GM12878 (cell line): Measurements from ENCODE around the gene RBL2. TPM values are rescaled to one million over a fixed set of nuclear protein-coding genes. Genes with fewer than 3 reads are reported as not detected.

Experiments used
- CEBPZ ChIP-seq: fragments of 150-350 bp; IDR thresholded peaks from 2 replicates; pipeline ENCODE4 v1.6.1; 2016; ENCODE audit warnings: low read depth, low read length
- CTCF ChIP-seq, 3 experiments: IDR thresholded peaks in 2 of 3; conservative IDR thresholded peaks in 1 of 3; 2 replicates each; pipeline ENCODE4 v1.5.1; 2011; ENCODE audit warnings: low read depth in 3 of 3, low read length in 3 of 3, mild to moderate bottlenecking in 3 of 3, control low read depth in 2 of 3, moderate library complexity in 2 of 3, inconsistent platforms in 1 of 3, mixed read lengths in 1 of 3; ENCODE audit not compliant: control insufficient read depth in 2 of 3, insufficient read depth in 1 of 3; ENCODE audit errors: extremely low read depth in 1 of 3
- DPF2 ChIP-seq: fragments of 450-650 bp; IDR thresholded peaks from 2 replicates; pipeline ENCODE4 v1.6.1; 2017; ENCODE audit warnings: mild to moderate bottlenecking
- ESRRA ChIP-seq: IDR thresholded peaks from 2 replicates; pipeline ENCODE4 v1.6.1; 2012; ENCODE audit warnings: mild to moderate bottlenecking, low read length, improper control_type of control experiment
- FOS ChIP-seq: IDR thresholded peaks from 3 replicates; pipeline ENCODE4 v1.6.1; 2011; ENCODE audit warnings: borderline replicate concordance; ENCODE audit not compliant: insufficient read length; ENCODE audit errors: extremely low read depth
- IKZF2 ChIP-seq, 2 experiments: fragments of 450-650 bp; IDR thresholded peaks; 2 replicates each; pipeline ENCODE4 v1.6.1; 2017; ENCODE audit warnings: mild to moderate bottlenecking in 2 of 2, moderate library complexity in 2 of 2
- NFYB ChIP-seq: IDR thresholded peaks from 2 replicates; pipeline ENCODE4 v1.6.1; 2011; ENCODE audit warnings: low read depth, mild to moderate bottlenecking, low read length, improper control_type of control experiment, moderate library complexity; ENCODE audit not compliant: insufficient read depth
- NRF1 ChIP-seq: conservative IDR thresholded peaks from 2 replicates; pipeline ENCODE4 v1.6.1; 2011; ENCODE audit warnings: mild to moderate bottlenecking, low read depth, low read length, improper control_type of control experiment
- RAD51 ChIP-seq: fragments of 450-650 bp; IDR thresholded peaks from 2 replicates; pipeline ENCODE4 v1.6.1; 2016; ENCODE audit warnings: moderate library complexity, mild to moderate bottlenecking, inconsistent platforms
- RB1 ChIP-seq: fragments of 450-650 bp; formaldehyde crosslinking; IDR thresholded peaks from 2 replicates; pipeline ENCODE4 v1.6.1; 2017; ENCODE audit warnings: mild to moderate bottlenecking, borderline replicate concordance
- RELB ChIP-seq: fragments of 450-650 bp; IDR thresholded peaks from 2 replicates; pipeline ENCODE4 v1.6.1; 2017; ENCODE audit warnings: low read depth, mild to moderate bottlenecking, moderate library complexity
- SP1 ChIP-seq: IDR thresholded peaks from one replicate; pipeline ENCODE4 v1.6.1; 2011; ENCODE audit warnings: low read depth, low read length
- STAT1 ChIP-seq: fragments of 450-650 bp; conservative IDR thresholded peaks from 2 replicates; pipeline ENCODE4 v1.6.1; 2014; ENCODE audit warnings: antibody characterized with exemption, mild to moderate bottlenecking
- TARDBP ChIP-seq: IDR thresholded peaks from 2 replicates; pipeline ENCODE4 v1.6.1; 2016; ENCODE audit warnings: borderline replicate concordance
- TCF7 ChIP-seq: IDR thresholded peaks from 2 replicates; pipeline ENCODE4 v1.6.1; 2014; ENCODE audit warnings: antibody characterized with exemption, borderline replicate concordance
- ZNF24 ChIP-seq: fragments of 450-650 bp; IDR thresholded peaks from 2 replicates; pipeline ENCODE4 v1.6.1; 2017; ENCODE audit warnings: antibody characterized with exemption, mild to moderate bottlenecking
- polyA plus RNA-seq, 11 experiments: library from polyadenylated mRNA; depleted of rRNA in 4 of 11; unstranded in 6 of 11; stranded (reverse) in 5 of 11; fragments of >200 nt; fragmentation: Nextera tagmentation in 4 of 11; fragmentation: Illumina TruSeq in 1 of 11; extraction: Ambion mirVana in 4 of 11; extraction: Trizol in 1 of 11; gene quantifications; 1 replicate in 1 of 11; 2 replicates in 10 of 11; pipeline versions ENCODE4 v1.2.1 to v1.2.3, GENCODE V29; 2011 to 2016; ENCODE audit warnings: inconsistent platforms in 2 of 11, missing spikeins in 2 of 11, low read depth in 1 of 11
- total RNA-seq, 4 experiments: library from RNA; depleted of rRNA in 3 of 4; stranded (reverse); fragments of >200 nt in 3 of 4; fragmentation: Illumina TruSeq in 1 of 4; extraction: Trizol in 1 of 4; gene quantifications; 2 replicates each; pipeline versions ENCODE4 v1.2.1 to v1.2.3, GENCODE V29; 2013 to 2021

The RBL2 gene
- total and polyA plus RNA-seq, 10 of the 15 experiments (the other 5 are each of a cell fraction or from before 2014, with no cell fraction given) = 10.0 to 107 (median 39.0) TPM

- no peak for TF ChIP-seq CEBPZ
- TF ChIP-seq CTCF (IDR thresholded peaks at IDR 0.05 in 2 of 3, conservative IDR thresholded peaks at IDR 0.05 in 1 of 3; ENCODE audit: control insufficient read depth in 2 of 3, extremely low read depth in 1 of 3, insufficient read depth in 1 of 3, low read depth in 3 of 3, low read length in 3 of 3) = no peak
- TF ChIP-seq NRF1 = no peak
- TF ChIP-seq NFYB = no peak
- TF ChIP-seq IKZF2 (IDR thresholded peaks at IDR 0.05) = no peak
- no peak for TF ChIP-seq RELB
- no peak for TF ChIP-seq TCF7
- TF ChIP-seq RB1 = no peak
- TF ChIP-seq FOS = no peak
- no peak for TF ChIP-seq ESRRA
- TF ChIP-seq TARDBP = no peak
- no peak for TF ChIP-seq DPF2
- no peak for TF ChIP-seq RAD51
- no peak for TF ChIP-seq STAT1
- no peak for TF ChIP-seq ZNF24
- no peak for TF ChIP-seq SP1
Measured at GRCh38 chr16:53465606-53466280, 31.5 kb downstream of the RBL2 start (continued).
